ENCODE results near the gene ZNF506. TPM values are rescaled to one million over a fixed set of nuclear protein-coding genes. Genes with fewer than 3 reads are reported as not detected.

ZNF506 gene
- total RNA-seq, 1 donor from 2014 or later, result 22.4 TPM

DNA sequence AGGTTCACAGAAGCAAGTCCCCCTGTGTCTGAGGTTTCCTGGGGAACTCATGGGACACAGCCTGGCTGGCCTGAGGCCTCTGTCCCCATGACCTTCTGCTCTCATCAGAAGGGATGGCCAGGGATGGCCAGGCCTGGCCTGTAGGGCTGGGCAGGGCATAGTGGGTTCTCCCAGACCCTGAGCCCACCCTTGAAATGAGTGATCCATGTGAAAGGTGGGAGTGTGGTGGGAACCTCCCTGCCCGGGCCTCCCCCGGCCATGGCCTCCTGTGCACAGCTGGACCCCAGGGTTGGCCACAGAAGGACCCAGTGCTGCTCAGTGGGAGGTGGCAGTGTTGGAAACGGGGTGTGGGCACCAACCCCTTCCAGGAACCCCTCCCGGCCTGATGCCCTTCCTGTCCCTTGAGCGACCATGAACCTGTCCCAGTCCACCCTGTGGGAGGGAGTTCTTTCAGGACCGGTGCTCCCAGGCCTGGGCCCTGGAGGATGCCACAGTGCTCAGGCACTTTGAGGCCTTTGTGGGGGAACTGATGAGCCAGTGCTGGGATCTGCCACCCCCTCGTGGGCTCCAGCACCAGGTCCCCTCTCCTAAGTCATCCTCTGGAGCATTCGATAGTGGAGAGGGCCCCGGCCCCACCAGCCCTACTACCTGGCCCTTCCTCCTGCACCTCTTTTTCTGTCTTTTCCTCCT lies 73.2 kb downstream of the ZNF506 start:
- H3K4me3 ChIP-seq, result no peak overlapping the region
- H3K27ac ChIP-seq, result no peak overlapping the region
- H3K36me3 ChIP-seq, result no peaks in the 10 kb centered on the region
- TF ChIP-seq, protein P1, sequence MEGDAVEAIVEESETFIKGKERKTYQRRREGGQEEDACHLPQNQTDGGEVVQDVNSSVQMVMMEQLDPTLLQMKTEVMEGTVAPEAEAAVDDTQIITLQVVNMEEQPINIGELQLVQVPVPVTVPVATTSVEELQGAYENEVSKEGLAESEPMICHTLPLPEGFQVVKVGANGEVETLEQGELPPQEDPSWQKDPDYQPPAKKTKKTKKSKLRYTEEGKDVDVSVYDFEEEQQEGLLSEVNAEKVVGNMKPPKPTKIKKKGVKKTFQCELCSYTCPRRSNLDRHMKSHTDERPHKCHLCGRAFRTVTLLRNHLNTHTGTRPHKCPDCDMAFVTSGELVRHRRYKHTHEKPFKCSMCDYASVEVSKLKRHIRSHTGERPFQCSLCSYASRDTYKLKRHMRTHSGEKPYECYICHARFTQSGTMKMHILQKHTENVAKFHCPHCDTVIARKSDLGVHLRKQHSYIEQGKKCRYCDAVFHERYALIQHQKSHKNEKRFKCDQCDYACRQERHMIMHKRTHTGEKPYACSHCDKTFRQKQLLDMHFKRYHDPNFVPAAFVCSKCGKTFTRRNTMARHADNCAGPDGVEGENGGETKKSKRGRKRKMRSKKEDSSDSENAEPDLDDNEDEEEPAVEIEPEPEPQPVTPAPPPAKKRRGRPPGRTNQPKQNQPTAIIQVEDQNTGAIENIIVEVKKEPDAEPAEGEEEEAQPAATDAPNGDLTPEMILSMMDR (IDR thresholded peaks at IDR 0.05), result no peak
- H3K27me3 ChIP-seq, result no peaks in the 10 kb centered on the region
- no peaks in the 10 kb centered on the region for H3K4me1 ChIP-seq
- no peaks in the 10 kb centered on the region for H3K9me3 ChIP-seq
- DNase-seq (ENCODE audit: low spot score in 2 of 2), result peak in 1 of 2 donors; percentile 52
- intact Hi-C loops (cut with DNase I), result no loop called here

DNA sequence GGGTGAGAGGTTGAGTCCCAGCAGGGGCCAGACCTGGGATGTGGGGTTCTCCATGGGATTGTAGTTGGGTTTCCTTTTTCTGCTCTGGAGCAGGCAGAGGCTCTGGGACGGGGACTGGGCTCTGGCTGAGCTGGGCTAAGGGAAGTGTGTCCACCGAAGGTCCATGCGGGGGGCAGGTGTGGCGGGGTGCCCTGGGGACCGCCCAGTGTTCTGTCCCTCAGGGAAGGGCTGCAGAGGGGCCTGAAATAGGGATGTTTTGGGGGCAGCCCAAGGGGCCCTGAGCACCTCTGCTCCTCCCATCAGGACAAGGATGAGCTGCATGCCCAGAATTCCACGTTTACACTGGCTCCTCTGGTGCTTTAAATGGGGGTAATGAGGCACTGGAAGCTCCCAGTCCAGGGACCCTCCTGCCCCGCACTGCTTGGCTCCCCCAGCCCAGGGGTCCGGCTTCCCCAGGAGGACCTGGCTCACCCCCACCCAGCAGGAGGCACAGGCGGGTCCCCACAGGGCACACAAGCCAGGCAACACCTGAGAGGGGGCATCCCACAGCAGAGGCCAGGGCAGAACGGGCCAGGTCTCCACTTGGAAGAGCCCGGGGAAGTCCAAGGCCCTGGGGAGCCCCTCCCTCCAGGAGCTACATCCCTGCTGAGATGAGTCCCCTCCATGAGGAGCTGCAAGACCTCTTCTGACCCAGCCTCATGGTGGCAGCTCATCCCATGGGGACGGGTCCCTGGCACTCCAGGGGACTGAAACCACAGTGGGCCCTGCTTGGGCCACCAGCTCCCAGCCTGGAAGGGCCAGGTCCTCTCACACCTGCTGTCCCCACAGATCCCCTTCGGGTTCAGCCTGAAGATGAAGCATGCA lies 74.0 kb downstream of the ZNF506 start:
- TF ChIP-seq, protein P1 (IDR thresholded peaks at IDR 0.05), result no peak
- DNase-seq (ENCODE audit: low spot score in 2 of 2), result peak in 1 of 2 donors; percentile 48
- Histone ChIP-seq H3K27ac (no peak overlapping the region), H3K36me3 (no peaks in the 10 kb centered on the region), H3K4me3 (no peak overlapping the region), H3K4me1 (no peaks in the 10 kb centered on the region), H3K9me3 (no peaks in the 10 kb centered on the region), H3K27me3 (no peaks in the 10 kb centered on the region)
- intact Hi-C loops (cut with DNase I), result no loop called here

DNA sequence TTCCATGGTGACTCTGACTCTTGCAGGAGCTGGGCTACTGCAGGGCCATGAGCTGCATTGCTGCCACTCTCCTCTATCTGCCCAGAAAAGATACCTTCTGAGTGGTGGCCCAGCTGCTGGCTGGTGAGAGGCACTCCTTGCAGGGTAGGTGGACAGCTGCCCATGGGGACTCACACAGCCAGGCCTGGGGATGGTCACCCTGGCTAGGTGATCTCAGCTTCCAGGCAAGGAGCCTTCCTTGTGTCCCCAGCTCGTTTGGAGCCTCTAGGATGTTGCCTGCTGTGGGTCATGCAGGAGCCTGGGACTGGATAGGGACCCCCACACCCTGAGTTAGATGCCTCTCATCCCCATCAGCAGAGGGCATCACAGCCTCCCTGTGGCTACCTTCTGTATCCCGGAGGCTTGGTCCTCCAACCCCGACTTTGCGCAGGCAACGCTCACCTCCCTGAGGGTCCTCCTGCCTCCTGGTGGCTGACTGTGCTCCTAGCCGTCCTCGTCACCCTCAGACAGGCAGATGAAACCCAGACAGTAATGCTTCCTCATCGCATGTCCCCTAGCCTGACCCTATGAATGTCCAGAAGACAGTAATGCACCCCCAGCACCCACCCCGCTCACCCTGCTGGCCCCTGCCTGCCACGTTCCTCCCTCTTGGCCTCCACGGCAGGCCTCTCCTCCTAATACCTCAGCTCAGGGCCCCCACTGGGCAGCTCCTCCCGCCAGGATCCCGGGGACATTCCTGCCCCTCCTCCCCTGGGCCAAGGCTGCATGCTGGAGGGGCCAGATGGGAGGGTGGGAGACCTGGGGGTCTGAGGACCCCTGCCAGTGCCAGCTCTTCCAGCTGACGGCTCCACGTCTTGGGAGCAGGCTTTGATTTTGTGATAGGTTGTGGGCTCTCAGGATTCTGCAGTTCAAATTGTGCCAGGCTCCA lies 75.0 kb downstream of the ZNF506 start:
- Histone ChIP-seq H3K4me3 (no peak overlapping the region), H3K4me1 (no peaks in the 10 kb centered on the region), H3K27me3 (no peaks in the 10 kb centered on the region), H3K36me3 (no peaks in the 10 kb centered on the region), H3K27ac (no peak overlapping the region), H3K9me3 (no peaks in the 10 kb centered on the region)
- intact Hi-C loops (cut with DNase I), result no loop called here
- TF ChIP-seq, protein P1 (IDR thresholded peaks at IDR 0.05), result no peak
- peak in 1 of 2 donors; percentile 48 for DNase-seq (ENCODE audit: low spot score in 2 of 2)

DNA sequence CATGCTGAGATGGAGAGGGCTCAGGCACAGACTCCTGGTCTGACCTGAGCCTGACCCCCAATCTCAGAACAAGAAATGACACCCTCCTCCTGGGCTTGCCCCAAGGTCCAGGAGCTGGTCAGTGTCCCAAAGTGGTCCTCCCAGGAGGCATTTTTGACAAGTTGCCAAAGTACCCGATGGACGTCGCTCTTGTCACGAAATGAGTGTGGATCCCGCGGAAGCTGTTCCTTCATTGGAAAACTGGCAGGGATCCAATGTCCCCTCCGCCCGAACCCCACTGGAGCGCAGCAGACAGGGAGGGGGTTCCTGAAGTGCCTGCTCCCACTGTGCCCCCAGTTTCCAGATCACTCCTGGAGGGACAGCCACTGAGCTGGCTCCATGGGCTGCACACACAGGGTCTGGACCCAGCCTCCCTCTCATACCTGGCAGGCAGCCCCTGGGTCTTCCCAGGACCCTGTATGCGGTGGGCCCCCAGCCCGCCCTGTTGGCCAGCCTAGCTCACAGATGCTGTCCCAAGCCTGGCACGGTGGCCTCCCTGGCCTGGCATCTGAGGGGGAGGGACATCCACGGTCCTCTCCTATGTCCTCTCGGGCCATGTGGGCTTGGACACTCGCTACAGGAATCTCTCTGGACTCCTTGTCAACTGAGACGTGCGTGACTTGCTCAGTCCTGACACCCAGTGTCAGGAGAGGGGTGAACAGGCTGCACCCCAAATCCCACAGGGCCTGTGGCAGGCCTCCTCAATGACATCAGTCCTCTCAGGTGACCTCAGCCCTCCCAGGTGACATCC lies 75.9 kb downstream of the ZNF506 start:
- intact Hi-C loops (cut with DNase I), result no loop called here
- no peaks in the 10 kb centered on the region for H3K4me1 ChIP-seq

More for the DNA sequence above, 75.9 kb downstream of the ZNF506 start:
- no peaks in the 10 kb centered on the region for H3K9me3 ChIP-seq
- H3K4me3 ChIP-seq, result no peak overlapping the region
- DNase-seq (ENCODE audit: low spot score in 2 of 2), result peak in 1 of 2 donors; percentile 40
- no peak overlapping the region for H3K27ac ChIP-seq
- TF ChIP-seq, protein P1 (IDR thresholded peaks at IDR 0.05), result no peak
- H3K27me3 ChIP-seq, result no peaks in the 10 kb centered on the region
- no peaks in the 10 kb centered on the region for H3K36me3 ChIP-seq

Data from ascending aorta (tissue), 2 donors.